Esophagus squamous epithelium (tissue), 4 donors: ENCODE results near the gene ZFP92.

ENCODE experiments used
- CTCF ChIP-seq, 6 experiments: fragments of 450-650 bp in 4 of 6; fragments of 200-600 bp in 2 of 6; sonication (generic) in 2 of 6; IDR thresholded peaks; one replicate each; pipeline ENCODE4 v1.5.1; 2016 to 2019; ENCODE audit warnings: antibody characterized with exemption in 6 of 6, mild to moderate bottlenecking in 4 of 6, moderate library complexity in 4 of 6
- POLR2A ChIP-seq, 4 donors: fragments of 450-650 bp; IDR thresholded peaks; one replicate each; pipeline ENCODE4 v1.6.1; 2017; ENCODE audit warnings: antibody characterized with exemption in 4 of 4, mild to moderate bottlenecking in 4 of 4, moderate library complexity in 3 of 4

GRCh38 chrX:153421856-153422255, 10.6 kb downstream of the ZFP92 start:
- no peak for TF ChIP-seq POLR2A (IDR thresholded peaks at IDR 0.05)
- no peak for TF ChIP-seq CTCF (IDR thresholded peaks at IDR 0.05)
